OCI-LY7 (cell line): ENCODE data around the gene S100A4. TPM values are rescaled to one million over a fixed set of nuclear protein-coding genes. Genes with fewer than 3 reads are reported as not detected.
"Not testable (repeated sequence)": the region's sequence is repeated elsewhere in the genome, so short reads cannot be mapped to it uniquely, and the experiment has no call there.

ENCODE experiments used
- BruUV-seq: library from RNA; stranded (reverse); fragments of 400-500 nt; replicated peaks from 2 replicates; lab custom pipeline; 2021; lab: Mats Ljungman, UMichigan
- CTCF ChIA-PET: fragments of 300-600 bp; sonication (Branson Sonifier 250); formaldehyde crosslinking; loops from one replicate; lab custom pipeline; 2022; ENCODE audit warnings: antibody characterized with exemption; ENCODE audit not compliant: unreplicated experiment; lab: Charles Lee
- POLR2A ChIA-PET: fragments of 300-600 bp; sonication (Branson Sonifier 250); formaldehyde crosslinking; loops from one replicate; lab custom pipeline; 2022; ENCODE audit warnings: antibody characterized with exemption; lab: Charles Lee
- DNase-seq: peaks from one replicate; pipeline ENCODE4 v3.0.0-alpha.2; 2015; ENCODE audit warnings: low spot score
- H2AFZ ChIP-seq: fragments of 200-600 bp; sonication (generic), shearing (Covaris generic); 2 replicates; pipeline ENCODE4 v1.6.1; 2014; ENCODE audit warnings: mild to moderate bottlenecking, antibody characterized with exemption, low read length, moderate library complexity
- H3K27ac ChIP-seq: fragments of 200-600 bp; sonication (generic); 2 replicates; pipeline ENCODE4 v1.5.1; 2014; ENCODE audit warnings: mixed run types, low read depth, mild to moderate bottlenecking, moderate library complexity, low read length, inconsistent platforms; ENCODE audit not compliant: poor library complexity, severe bottlenecking
- H3K36me3 ChIP-seq: fragments of 200-600 bp; sonication (generic); 2 replicates; pipeline ENCODE4 v1.6.1; 2014; ENCODE audit warnings: mild to moderate bottlenecking, antibody characterized with exemption, low read length, moderate library complexity, mixed read lengths; ENCODE audit not compliant: insufficient read depth
- H3K4me1 ChIP-seq: fragments of 200-600 bp; sonication (generic); 2 replicates; pipeline ENCODE4 v1.5.1; 2014; ENCODE audit warnings: mild to moderate bottlenecking, low read length; ENCODE audit not compliant: insufficient read depth, poor library complexity, severe bottlenecking
- H3K4me2 ChIP-seq: fragments of 200-600 bp; sonication (generic); 2 replicates; pipeline ENCODE4 v1.6.1; 2014; ENCODE audit warnings: mild to moderate bottlenecking, low read length
- H3K4me3 ChIP-seq: fragments of 200-600 bp; sonication (generic); 2 replicates; pipeline ENCODE4 v1.5.1; 2014; ENCODE audit warnings: mild to moderate bottlenecking, low read depth, low read length; ENCODE audit not compliant: poor library complexity, severe bottlenecking
- H3K79me2 ChIP-seq: fragments of 200-600 bp; sonication (generic); 2 replicates; pipeline ENCODE4 v1.6.1; 2016; ENCODE audit warnings: low read depth, mild to moderate bottlenecking, low read length, moderate library complexity, mixed read lengths; ENCODE audit not compliant: insufficient read depth
- H3K9me2 ChIP-seq: fragments of 200-600 bp; sonication (generic); 2 replicates; pipeline ENCODE4 v1.6.1; 2016; ENCODE audit warnings: mild to moderate bottlenecking, low read length, mixed read lengths; ENCODE audit not compliant: insufficient read depth
- H3K9me3 ChIP-seq: fragments of 200-600 bp; sonication (generic); 2 replicates; pipeline ENCODE4 v1.6.1; 2014; ENCODE audit warnings: mild to moderate bottlenecking, mixed run types, low read length, mixed read lengths
- H4K20me1 ChIP-seq: fragments of 200-600 bp; sonication (generic); 2 replicates; pipeline ENCODE4 v1.6.1; 2014; ENCODE audit warnings: mild to moderate bottlenecking, antibody characterized with exemption, low read length, moderate library complexity, mixed read lengths; ENCODE audit not compliant: insufficient read depth
- EZH2phosphoT487 ChIP-seq: fragments of 200-600 bp; sonication (generic); IDR thresholded peaks from 2 replicates; pipeline ENCODE4 v1.6.1; 2018; ENCODE audit warnings: low read depth, borderline replicate concordance, mild to moderate bottlenecking, mixed run types, antibody characterized with exemption, low read length, moderate library complexity, mixed read lengths
- intact Hi-C: fragments of 100-400 bp; cut with micrococcal nuclease; formaldehyde crosslinking; loops from one replicate; pipeline ENCODE4 v1.10.0; 2022; ENCODE audit not compliant: unreplicated experiment
- total RNA-seq, 2 experiments: library from RNA; depleted of rRNA in 1 of 2; stranded (reverse); fragments of >200 nt in 1 of 2; shearing (Covaris generic) in 1 of 2; gene quantifications; 2 replicates each; pipeline ENCODE4 v1.2.3, GENCODE V29; 2014 to 2022
- TF ChIP-seq, protein P1 (sequence below): fragments of 200-600 bp; sonication (generic); conservative IDR thresholded peaks from 2 replicates; pipeline ENCODE4 v1.5.1; 2014; ENCODE audit warnings: mild to moderate bottlenecking, antibody characterized with exemption, low read length, moderate library complexity, mixed read lengths

Gene S100A4
- total RNA-seq, 2 experiments from 2014 or later: 1.6 to 1.9 TPM

GRCh38 chr1:153588482-153588881 is 42.9 kb upstream of the S100A4 start:
- no peak for DNase-seq
- Histone ChIP-seq H4K20me1 (no peaks in the 10 kb centered on the region), H2AFZ (no peak overlapping the region), H3K4me2 (no peak overlapping the region), H3K9me2 (no peaks in the 10 kb centered on the region), H3K4me1 (no peaks in the 10 kb centered on the region), H3K27ac (no peak overlapping the region), H3K4me3 (no peak overlapping the region), H3K79me2 (no peaks in the 10 kb centered on the region), H3K9me3 (no peaks in the 10 kb centered on the region), H3K36me3 (no peaks in the 10 kb centered on the region)
- ChIA-PET POLR2A (interaction anchor here (0.7 kb wide), 1 partner anchor 1318 kb away, joined by 4 read pairs; no protein-coding TSS in a partner anchor), CTCF (no interaction called here)
- no TSS peak for BruUV-seq
- no peak for TF ChIP-seq EZH2phosphoT487
- TF ChIP-seq, protein P1, sequence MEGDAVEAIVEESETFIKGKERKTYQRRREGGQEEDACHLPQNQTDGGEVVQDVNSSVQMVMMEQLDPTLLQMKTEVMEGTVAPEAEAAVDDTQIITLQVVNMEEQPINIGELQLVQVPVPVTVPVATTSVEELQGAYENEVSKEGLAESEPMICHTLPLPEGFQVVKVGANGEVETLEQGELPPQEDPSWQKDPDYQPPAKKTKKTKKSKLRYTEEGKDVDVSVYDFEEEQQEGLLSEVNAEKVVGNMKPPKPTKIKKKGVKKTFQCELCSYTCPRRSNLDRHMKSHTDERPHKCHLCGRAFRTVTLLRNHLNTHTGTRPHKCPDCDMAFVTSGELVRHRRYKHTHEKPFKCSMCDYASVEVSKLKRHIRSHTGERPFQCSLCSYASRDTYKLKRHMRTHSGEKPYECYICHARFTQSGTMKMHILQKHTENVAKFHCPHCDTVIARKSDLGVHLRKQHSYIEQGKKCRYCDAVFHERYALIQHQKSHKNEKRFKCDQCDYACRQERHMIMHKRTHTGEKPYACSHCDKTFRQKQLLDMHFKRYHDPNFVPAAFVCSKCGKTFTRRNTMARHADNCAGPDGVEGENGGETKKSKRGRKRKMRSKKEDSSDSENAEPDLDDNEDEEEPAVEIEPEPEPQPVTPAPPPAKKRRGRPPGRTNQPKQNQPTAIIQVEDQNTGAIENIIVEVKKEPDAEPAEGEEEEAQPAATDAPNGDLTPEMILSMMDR: no peak
- intact Hi-C loops: no loop called here

DNA sequence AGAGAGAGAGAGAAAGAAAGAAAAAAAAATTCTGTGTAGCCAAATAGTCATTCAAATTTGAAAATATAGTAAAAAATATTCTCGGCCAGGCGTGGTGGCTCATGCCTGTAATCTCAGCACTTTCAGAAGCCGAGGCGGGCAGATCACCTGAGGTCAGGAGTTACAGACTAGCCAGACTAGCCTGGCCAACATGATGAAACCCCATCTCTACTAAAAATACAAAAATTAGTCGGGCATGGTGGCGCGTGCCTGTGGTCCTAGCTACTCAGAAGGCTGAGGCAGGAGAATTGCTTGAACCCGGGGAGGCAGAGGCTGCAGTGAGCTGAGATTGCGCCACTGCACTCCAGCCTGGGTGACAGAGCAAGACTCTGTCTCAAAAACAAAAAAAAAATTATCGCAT is 42.4 kb upstream of the S100A4 start:
- H3K4me1 ChIP-seq, H3K4me3 ChIP-seq, H3K79me2 ChIP-seq, H3K36me3 ChIP-seq, H2AFZ ChIP-seq, DNase-seq, CTCF ChIA-PET, H3K4me2 ChIP-seq, H3K27ac ChIP-seq, H3K9me2 ChIP-seq, intact Hi-C loops, BruUV-seq, H4K20me1 ChIP-seq, H3K9me3 ChIP-seq: not testable (repeated sequence)
- POLR2A ChIA-PET: interaction anchor here (0.7 kb wide), 1 partner anchor 1319 kb away, joined by 4 read pairs; no protein-coding TSS in a partner anchor

GRCh38 chr1:153587314-153587713 is 41.7 kb upstream of the S100A4 start:
- H3K4me1 ChIP-seq: no peaks in the 10 kb centered on the region
- H3K9me3 ChIP-seq: no peaks in the 10 kb centered on the region
- intact Hi-C loops: no loop called here
- TF ChIP-seq, protein P1: no peak
- no peak for TF ChIP-seq EZH2phosphoT487
- no peaks in the 10 kb centered on the region for H3K36me3 ChIP-seq
- no peak overlapping the region for H3K4me3 ChIP-seq
- H3K4me2 ChIP-seq: no peak overlapping the region
- H3K9me2 ChIP-seq: no peaks in the 10 kb centered on the region
- CTCF ChIA-PET: no interaction called here
- BruUV-seq: no TSS peak
- DNase-seq: no peak
- POLR2A ChIA-PET: interaction anchor here (1.3 kb wide), 1 partner anchor 19 kb away, joined by 5 read pairs; no protein-coding TSS in a partner anchor
- H3K79me2 ChIP-seq: no peaks in the 10 kb centered on the region
- H4K20me1 ChIP-seq: no peaks in the 10 kb centered on the region
- H2AFZ ChIP-seq: no peak overlapping the region
- H3K27ac ChIP-seq: no peak overlapping the region
